H1 (cell line): Measurements from ENCODE around the gene FOXN1.

Experiments
- BACH1 ChIP-seq: IDR thresholded peaks from 2 replicates; pipeline ENCODE4 v1.6.1; 2012; ENCODE audit warnings: low read length, improper control_type of control experiment
- BRCA1 ChIP-seq: IDR thresholded peaks from 2 replicates; pipeline ENCODE4 v1.6.1; 2012; ENCODE audit warnings: low read depth, low read length, improper control_type of control experiment
- CTCF ChIP-seq, 3 experiments: IDR thresholded peaks; 1 replicate in 2 of 3; 2 replicates in 1 of 3; pipeline versions ENCODE4 v1.5.1 to v1.6.1; 2011; ENCODE audit warnings: low read length in 3 of 3, mild to moderate bottlenecking in 3 of 3, inconsistent platforms in 2 of 3, low read depth in 1 of 3, moderate library complexity in 1 of 3; ENCODE audit not compliant: insufficient read depth in 1 of 3; ENCODE audit errors: control extremely low read depth in 1 of 3
- EP300 ChIP-seq, 2 experiments: IDR thresholded peaks; 1 replicate in 1 of 2; 2 replicates in 1 of 2; pipeline ENCODE4 v1.6.1; 2011 to 2012; ENCODE audit warnings: low read depth in 2 of 2, low read length in 2 of 2, mild to moderate bottlenecking in 2 of 2, borderline replicate concordance in 1 of 2, inconsistent platforms in 1 of 2, moderate library complexity in 1 of 2
- EZH2 ChIP-seq: fragments of 200-600 bp; sonication (generic); IDR thresholded peaks from 2 replicates; pipeline ENCODE4 v1.7.1; 2012; ENCODE audit warnings: low read depth, mild to moderate bottlenecking, moderate library complexity, low read length, inconsistent platforms; ENCODE audit not compliant: severe bottlenecking
- MAFK ChIP-seq: IDR thresholded peaks from 2 replicates; pipeline ENCODE4 v1.6.1; 2012; ENCODE audit warnings: low read depth, mild to moderate bottlenecking, improper control_type of control experiment, low read length
- RFX5 ChIP-seq: IDR thresholded peaks from 2 replicates; pipeline ENCODE4 v1.6.1; 2011; ENCODE audit warnings: low read depth, low read length, improper control_type of control experiment, borderline replicate concordance
- RNF2 ChIP-seq: fragments of 200-900, 300-1000 bp; sonication (generic); IDR thresholded peaks from 2 replicates; pipeline ENCODE4 v1.7.1; 2016; ENCODE audit warnings: borderline replicate concordance, low read depth, mild to moderate bottlenecking, antibody characterized with exemption, low read length; ENCODE audit not compliant: poor library complexity, severe bottlenecking; ENCODE audit errors: missing control alignments
- RXRA ChIP-seq: IDR thresholded peaks from 2 replicates; pipeline ENCODE4 v1.6.1; 2011; ENCODE audit warnings: low read depth, mild to moderate bottlenecking, low read length, moderate library complexity; ENCODE audit not compliant: insufficient read depth
- TF ChIP-seq, protein P1 (sequence below): IDR thresholded peaks from 2 replicates; pipeline ENCODE4 v1.6.1; 2011; ENCODE audit warnings: low read length, improper control_type of control experiment

DNA sequence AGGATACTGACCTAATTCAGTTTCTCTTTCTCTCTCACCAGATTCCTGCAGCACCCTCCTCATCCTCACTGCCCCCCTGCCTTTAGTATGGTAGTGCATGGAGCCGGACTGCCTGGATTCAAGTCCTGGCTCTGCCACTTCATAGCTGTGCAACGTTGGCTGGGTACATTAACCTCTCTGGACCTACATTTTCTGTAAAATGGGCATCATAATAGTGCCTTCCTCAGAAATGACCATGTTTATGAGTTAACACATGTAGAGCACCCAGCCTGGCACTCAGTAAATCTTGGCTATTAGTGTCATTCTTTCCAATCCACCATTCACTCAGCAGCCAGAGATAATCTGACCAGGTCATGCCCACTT is 39.0 kb downstream of the FOXN1 start:
- no peak for TF ChIP-seq CTCF (IDR thresholded peaks at IDR 0.05; ENCODE audit: control extremely low read depth in 1 of 3, insufficient read depth in 1 of 3, low read depth in 1 of 3, low read length in 3 of 3)
- TF ChIP-seq RFX5 = no peak
- TF ChIP-seq EZH2 = no peak
- no peak for TF ChIP-seq BACH1
- no peak for TF ChIP-seq RXRA
- TF ChIP-seq BRCA1 = no peak
- no peak for TF ChIP-seq MAFK
- TF ChIP-seq RNF2 = no peak
- TF ChIP-seq, protein P1, sequence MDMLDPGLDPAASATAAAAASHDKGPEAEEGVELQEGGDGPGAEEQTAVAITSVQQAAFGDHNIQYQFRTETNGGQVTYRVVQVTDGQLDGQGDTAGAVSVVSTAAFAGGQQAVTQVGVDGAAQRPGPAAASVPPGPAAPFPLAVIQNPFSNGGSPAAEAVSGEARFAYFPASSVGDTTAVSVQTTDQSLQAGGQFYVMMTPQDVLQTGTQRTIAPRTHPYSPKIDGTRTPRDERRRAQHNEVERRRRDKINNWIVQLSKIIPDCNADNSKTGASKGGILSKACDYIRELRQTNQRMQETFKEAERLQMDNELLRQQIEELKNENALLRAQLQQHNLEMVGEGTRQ = no peak
- no peak for TF ChIP-seq EP300 (IDR thresholded peaks at IDR 0.05; ENCODE audit: borderline replicate concordance in 1 of 2, low read depth in 2 of 2, low read length in 2 of 2)
